MCF 10A (cell line): ENCODE measurements around the gene CORO2A. TPM values are rescaled to one million over a fixed set of nuclear protein-coding genes. Genes with fewer than 3 reads are reported as not detected.

Experiments used
- BruUV-seq: library from RNA; stranded (reverse); fragments of 400-500 nt; replicated peaks from 2 replicates; lab custom pipeline; 2021; lab: Mats Ljungman, UMichigan
- CTCF ChIA-PET: fragments of 300-600 bp; sonication (Branson Sonifier 250); formaldehyde crosslinking; extraction: SDS; loops from one replicate; lab custom pipeline; 2021; ENCODE audit warnings: antibody characterized with exemption, inconsistent platforms; lab: Yijun Ruan, JAX
- POLR2A ChIA-PET: fragments of 300-600, 350-650 bp; sonication (Branson Sonifier 250); formaldehyde crosslinking; extraction: SDS; loops from one replicate; lab custom pipeline; 2020; ENCODE audit warnings: antibody characterized with exemption, inconsistent platforms; lab: Yijun Ruan, JAX
- DNase-seq: peaks from one replicate; pipeline ENCODE4 v3.0.0-alpha.2; 2018; ENCODE audit not compliant: unreplicated experiment
- H3K27ac Mint-ChIP-seq: one replicate; pipeline ENCODE4 v1.8.0; 2022; ENCODE audit warnings: mild to moderate bottlenecking, low read depth, mixed read lengths; ENCODE audit not compliant: unreplicated experiment
- H3K27me3 Mint-ChIP-seq: one replicate; pipeline ENCODE4 v1.8.0; 2022; ENCODE audit warnings: mixed read lengths; ENCODE audit not compliant: insufficient read depth, unreplicated experiment
- H3K36me3 Mint-ChIP-seq: one replicate; pipeline ENCODE4 v1.8.0; 2022; ENCODE audit warnings: mild to moderate bottlenecking, moderate library complexity, mixed read lengths; ENCODE audit not compliant: insufficient read depth, unreplicated experiment
- H3K4me1 Mint-ChIP-seq: one replicate; pipeline ENCODE4 v1.8.0; 2022; ENCODE audit warnings: mixed read lengths; ENCODE audit not compliant: insufficient read depth, unreplicated experiment
- H3K4me3 Mint-ChIP-seq: one replicate; pipeline ENCODE4 v1.8.0; 2022; ENCODE audit warnings: mild to moderate bottlenecking, moderate library complexity, mixed read lengths; ENCODE audit not compliant: unreplicated experiment
- H3K9me3 Mint-ChIP-seq: one replicate; pipeline ENCODE4 v1.8.0; 2022; ENCODE audit warnings: mixed read lengths; ENCODE audit not compliant: unreplicated experiment
- CTCF ChIP-seq: fragments of 200-600 bp; IDR thresholded peaks from one replicate; pipeline ENCODE4 v1.8.0; 2022; ENCODE audit warnings: antibody characterized with exemption, mild to moderate bottlenecking; ENCODE audit not compliant: unreplicated experiment
- intact Hi-C: fragments of 100-400 bp; cut with micrococcal nuclease; formaldehyde crosslinking; loops from 2 replicates; pipeline ENCODE4 v1.14.1; 2022
- total RNA-seq: library from RNA; stranded (reverse); gene quantifications from 2 replicates; pipeline ENCODE4 v1.2.3, GENCODE V29; 2022

The CORO2A gene
- total RNA-seq, 1 experiment from 2014 or later: 3.4 TPM

GRCh38 chr9:98144631-98145030, 47.8 kb downstream of the CORO2A start:
- H3K27ac Mint-ChIP-seq: peak overlapping the region; percentile 71

GRCh38 chr9:98144076-98144475, 48.4 kb downstream of the CORO2A start:
- ChIA-PET POLR2A (interaction anchor here (0.7 to 4.5 kb wide), 2 partner anchors 23 to 47 kb away, joined by 3 to 21 read pairs; no protein-coding TSS in a partner anchor), CTCF (interaction anchor here (0.7 to 2.2 kb wide), 2 partner anchors 34 to 120 kb away, joined by 4 read pairs; no protein-coding TSS in a partner anchor)

More at GRCh38 chr9:98144631-98145030, 47.8 kb downstream of the CORO2A start:
- no TSS peak for BruUV-seq
- Mint-ChIP-seq H3K27me3 (no peaks in the 10 kb centered on the region), H3K9me3 (no peaks in the 10 kb centered on the region), H3K36me3 (no peaks in the 10 kb centered on the region), H3K4me3 (peak overlapping the region; percentile 45), H3K4me1 (peaks cover 38% of the 10 kb centered on the region)
- no peak for TF ChIP-seq CTCF
- intact Hi-C loops: loop anchor here (10.0 kb wide), 1 partner anchor 50 kb away; the partner anchor contains the start of gene CORO2A
- no peak for DNase-seq
- POLR2A ChIA-PET: interaction anchor here (4.5 kb wide), 1 partner anchor 23 kb away, joined by 21 read pairs; no protein-coding TSS in a partner anchor
- CTCF ChIA-PET: interaction anchor here (0.7 to 2.2 kb wide), 2 partner anchors 33 to 120 kb away, joined by 4 read pairs; no protein-coding TSS in a partner anchor

GRCh38 chr9:98142925-98143481, 49.4 kb downstream of the CORO2A start:
- H3K36me3 Mint-ChIP-seq: peaks cover 4% of the 10 kb centered on the region
- TF ChIP-seq CTCF: no peak
- H3K27me3 Mint-ChIP-seq: no peaks in the 10 kb centered on the region
- peak overlapping the region; percentile 55 for H3K27ac Mint-ChIP-seq
- ChIA-PET CTCF (interaction anchor here (0.9 to 2.4 kb wide), 3 partner anchors 22 to 121 kb away, joined by 4 to 18 read pairs (median 4); no protein-coding TSS in a partner anchor), POLR2A (interaction anchor here (1.8 to 4.5 kb wide), 2 partner anchors 22 to 113 kb away, joined by 8 to 21 read pairs; partner anchors contain the start of gene TBC1D2)
- H3K9me3 Mint-ChIP-seq: no peaks in the 10 kb centered on the region
- peaks cover 38% of the 10 kb centered on the region for H3K4me1 Mint-ChIP-seq
- no peak for DNase-seq
- intact Hi-C loops: loop anchor here (10.0 kb wide), 1 partner anchor 52 kb away; the partner anchor contains the start of gene CORO2A
- BruUV-seq: no TSS peak
- no peak overlapping the region for H3K4me3 Mint-ChIP-seq

More at GRCh38 chr9:98144076-98144475, 48.4 kb downstream of the CORO2A start:
- intact Hi-C loops: loop anchor here (10.0 kb wide), 1 partner anchor 51 kb away; the partner anchor contains the start of gene CORO2A
- BruUV-seq: no TSS peak
- peaks cover 38% of the 10 kb centered on the region for H3K4me1 Mint-ChIP-seq
- H3K27me3 Mint-ChIP-seq: no peaks in the 10 kb centered on the region
- H3K27ac Mint-ChIP-seq: peak overlapping the region; percentile 71
- peak; percentile 54 for DNase-seq
- no peaks in the 10 kb centered on the region for H3K36me3 Mint-ChIP-seq
- no peaks in the 10 kb centered on the region for H3K9me3 Mint-ChIP-seq
- H3K4me3 Mint-ChIP-seq: peak overlapping the region; percentile 45
- TF ChIP-seq CTCF: no peak
